IPS-15b (cell line): ENCODE data around the gene KMO.
A peak's percentile ranks its signal among the peaks of the same experiment; 100 is the strongest.

ENCODE experiments used
- H3K27me3 ChIP-seq: one replicate; pipeline ENCODE4 v1.6.1; 2013; ENCODE audit warnings: low read length; ENCODE audit not compliant: control insufficient read depth, insufficient read depth
- H3K36me3 ChIP-seq: one replicate; pipeline ENCODE4 v1.6.1; 2013; ENCODE audit warnings: low read length; ENCODE audit not compliant: control insufficient read depth, insufficient read depth
- H3K4me1 ChIP-seq: one replicate; pipeline ENCODE4 v1.6.1; 2013; ENCODE audit warnings: mild to moderate bottlenecking, low read length; ENCODE audit not compliant: control insufficient read depth, insufficient read depth
- H3K4me3 ChIP-seq: one replicate; pipeline ENCODE4 v1.5.1; 2013; ENCODE audit warnings: low read depth, low read length
- H3K9ac ChIP-seq: one replicate; pipeline ENCODE4 v1.6.1; 2013; ENCODE audit warnings: low read depth, mild to moderate bottlenecking, low read length
- H3K9me3 ChIP-seq: one replicate; pipeline ENCODE4 v1.6.1; 2013; ENCODE audit warnings: mild to moderate bottlenecking, low read length; ENCODE audit not compliant: control insufficient read depth, insufficient read depth

Gene KMO

GRCh38 chr1:241532162-241532531, at the start of gene KMO:
Gene KMO (plus strand): TSS chr1:241532378. CDS start chr1:241532445, 67 bp downstream.
- H3K4me1 ChIP-seq = peaks cover 2% of the 10 kb centered on the region
- no peak within 1 kb of the TSS for H3K4me3 ChIP-seq
- H3K36me3 ChIP-seq = no peaks in the 10 kb centered on the region
- H3K9me3 ChIP-seq = no peaks in the 10 kb centered on the region
- no peak within 1 kb of the TSS for H3K9ac ChIP-seq
- no peaks in the 10 kb centered on the region for H3K27me3 ChIP-seq

DNA sequence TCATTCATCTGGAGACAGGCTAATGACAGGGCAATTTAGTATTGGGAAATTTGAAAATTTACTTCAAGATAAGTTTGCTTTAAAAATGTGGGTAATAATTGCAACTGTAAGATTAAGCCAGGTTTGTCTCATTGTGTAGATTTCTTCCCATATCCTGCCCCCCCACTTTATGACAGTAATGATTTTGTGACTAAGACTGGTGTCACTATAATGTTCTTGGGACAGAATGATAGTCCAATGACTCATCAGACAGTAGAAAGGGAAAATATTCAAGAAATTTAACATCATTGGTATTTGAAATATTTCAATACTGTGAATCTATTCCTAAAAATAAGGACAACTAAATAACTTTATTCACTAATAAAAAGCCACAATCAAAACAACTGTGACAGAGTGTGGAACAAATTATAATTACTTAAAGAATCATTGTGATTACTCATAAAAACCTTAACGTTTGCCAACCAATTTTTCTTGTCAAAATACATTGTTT, 49.4 kb upstream of the KMO start:
- Histone ChIP-seq H3K4me3 (no peak overlapping the region), H3K4me1 (no peaks in the 10 kb centered on the region), H3K27me3 (no peaks in the 10 kb centered on the region), H3K36me3 (no peaks in the 10 kb centered on the region), H3K9ac (no peak overlapping the region), H3K9me3 (no peaks in the 10 kb centered on the region)

- Histone ChIP-seq H3K36me3 (no peaks in the 10 kb centered on the region), H3K9me3 (no peaks in the 10 kb centered on the region), H3K4me3 (no peak overlapping the region), H3K4me1 (no peaks in the 10 kb centered on the region), H3K9ac (no peak overlapping the region), H3K27me3 (no peaks in the 10 kb centered on the region)
Observed at GRCh38 chr1:241485145-241485544, 47.0 kb upstream of the KMO start.

- no peak overlapping the region for H3K9ac ChIP-seq
- no peaks in the 10 kb centered on the region for H3K27me3 ChIP-seq
- no peaks in the 10 kb centered on the region for H3K9me3 ChIP-seq
- no peaks in the 10 kb centered on the region for H3K4me1 ChIP-seq
- no peak overlapping the region for H3K4me3 ChIP-seq
- no peaks in the 10 kb centered on the region for H3K36me3 ChIP-seq
Observed at GRCh38 chr1:241485554-241485992, 46.6 kb upstream of the KMO start.

- H3K4me3 ChIP-seq = no peak overlapping the region
Observed at GRCh38 chr1:241488739-241489138, 43.4 kb upstream of the KMO start.

GRCh38 chr1:241495741-241496140, 36.4 kb upstream of the KMO start:
- H3K4me1 ChIP-seq = no peaks in the 10 kb centered on the region
- peaks cover 3% of the 10 kb centered on the region for H3K36me3 ChIP-seq
- H3K27me3 ChIP-seq = no peaks in the 10 kb centered on the region
- H3K4me3 ChIP-seq = no peak overlapping the region
- H3K9ac ChIP-seq = no peak overlapping the region
- no peaks in the 10 kb centered on the region for H3K9me3 ChIP-seq

More at GRCh38 chr1:241488739-241489138, 43.4 kb upstream of the KMO start:
- Histone ChIP-seq H3K9ac (no peak overlapping the region), H3K36me3 (no peaks in the 10 kb centered on the region), H3K27me3 (no peaks in the 10 kb centered on the region), H3K9me3 (no peaks in the 10 kb centered on the region), H3K4me1 (no peaks in the 10 kb centered on the region)

GRCh38 chr1:241499910-241500309, 32.3 kb upstream of the KMO start:
- H3K4me3 ChIP-seq = no peak overlapping the region
- H3K36me3 ChIP-seq = peaks cover 13% of the 10 kb centered on the region
- no peaks in the 10 kb centered on the region for H3K27me3 ChIP-seq

GRCh38 chr1:241503444-241503843, 28.7 kb upstream of the KMO start:
- Histone ChIP-seq H3K9me3 (no peaks in the 10 kb centered on the region), H3K4me1 (no peaks in the 10 kb centered on the region), H3K4me3 (no peak overlapping the region), H3K9ac (no peak overlapping the region), H3K27me3 (no peaks in the 10 kb centered on the region), H3K36me3 (peaks cover 10% of the 10 kb centered on the region)

More at GRCh38 chr1:241499910-241500309, 32.3 kb upstream of the KMO start:
- H3K9ac ChIP-seq = no peak overlapping the region
- no peaks in the 10 kb centered on the region for H3K4me1 ChIP-seq
- no peaks in the 10 kb centered on the region for H3K9me3 ChIP-seq

- H3K4me3 ChIP-seq = no peak overlapping the region
- H3K9me3 ChIP-seq = no peaks in the 10 kb centered on the region
- H3K36me3 ChIP-seq = peaks cover 12% of the 10 kb centered on the region
- no peaks in the 10 kb centered on the region for H3K4me1 ChIP-seq
- H3K9ac ChIP-seq = no peak overlapping the region
- H3K27me3 ChIP-seq = no peaks in the 10 kb centered on the region
Observed at GRCh38 chr1:241507189-241507863, 24.9 kb upstream of the KMO start.

DNA sequence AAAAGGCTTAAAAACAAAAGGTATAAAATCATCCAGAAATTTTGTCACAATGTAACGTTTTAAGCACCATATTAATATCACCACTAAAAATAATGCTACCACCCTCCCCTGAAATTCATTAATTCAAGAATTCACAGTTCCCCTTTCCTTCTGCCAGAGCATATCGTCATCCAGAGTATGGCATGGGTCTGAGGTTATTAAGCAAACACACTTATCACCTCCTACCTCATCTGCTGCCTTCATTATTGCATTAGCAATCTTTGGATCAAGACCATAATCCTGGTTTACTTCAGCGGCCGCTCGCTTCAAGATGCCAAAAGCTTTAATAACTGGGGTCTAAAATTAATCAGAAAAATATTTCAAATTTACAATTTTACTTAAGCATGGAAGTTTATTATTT, 18.8 kb upstream of the KMO start:
- Histone ChIP-seq H3K27me3 (no peaks in the 10 kb centered on the region), H3K36me3 (peaks cover 2% of the 10 kb centered on the region), H3K4me1 (no peaks in the 10 kb centered on the region), H3K9ac (no peak overlapping the region), H3K9me3 (no peaks in the 10 kb centered on the region), H3K4me3 (no peak overlapping the region)

- Histone ChIP-seq H3K36me3 (no peaks in the 10 kb centered on the region), H3K9me3 (no peaks in the 10 kb centered on the region), H3K4me1 (no peaks in the 10 kb centered on the region), H3K4me3 (peak overlapping the region; percentile 76), H3K27me3 (no peaks in the 10 kb centered on the region), H3K9ac (no peak overlapping the region)
Observed at GRCh38 chr1:241518476-241519307, 13.5 kb upstream of the KMO start.
